Panc1 (cell line): ENCODE results near the gene DYNC2I2. TPM values are rescaled to one million over a fixed set of nuclear protein-coding genes. Genes with fewer than 3 reads are reported as not detected.

ENCODE experiments used
- ATAC-seq: fragments of 200-7000 bp; cut with Tn5 transposase; 2 replicates; pipeline ENCODE4 v1.9.1; 2020; ENCODE audit warnings: mild to moderate bottlenecking, moderate library complexity
- BruUV-seq: library from RNA; stranded (reverse); fragments of 400-500 nt; replicated peaks from 2 replicates; lab custom pipeline; 2021; lab: Mats Ljungman, UMichigan
- CTCF ChIA-PET: fragments of 300-600 bp; sonication (Branson Sonifier 250); formaldehyde crosslinking; loops from one replicate; lab custom pipeline; 2022; ENCODE audit warnings: antibody characterized with exemption; lab: Charles Lee
- POLR2A ChIA-PET: fragments of 300-600 bp; sonication (Branson Sonifier 250); formaldehyde crosslinking; loops from one replicate; lab custom pipeline; 2022; ENCODE audit warnings: antibody characterized with exemption; lab: Charles Lee
- DNase-seq: peaks from one replicate; pipeline ENCODE4 v3.0.0-alpha.2; 2010; ENCODE audit warnings: low read depth, low spot score
- H3K27ac ChIP-seq: 2 replicates; pipeline ENCODE4 v1.5.1; 2011; ENCODE audit warnings: mild to moderate bottlenecking, low read length, inconsistent platforms
- H3K27me3 ChIP-seq: fragments of 200-500 bp; sonication (Bioruptor generic); 2 replicates; pipeline ENCODE4 v1.6.0; 2014; ENCODE audit warnings: low read length, inconsistent platforms; ENCODE audit not compliant: control insufficient read depth, insufficient read depth
- H3K36me3 ChIP-seq: fragments of 200-500 bp; sonication (Bioruptor generic); 2 replicates; pipeline ENCODE4 v1.5.1; 2014; ENCODE audit warnings: inconsistent platforms, mild to moderate bottlenecking, low read length, moderate library complexity; ENCODE audit not compliant: control insufficient read depth, insufficient read depth
- H3K4me1 ChIP-seq: 2 replicates; pipeline ENCODE4 v1.5.1; 2011; ENCODE audit warnings: inconsistent platforms, mild to moderate bottlenecking, low read length, moderate library complexity; ENCODE audit not compliant: control insufficient read depth, insufficient read depth
- H3K4me3 ChIP-seq, 2 experiments: 2 replicates each; pipeline ENCODE4 v1.5.1; 2011 to 2012; ENCODE audit warnings: low read depth in 2 of 2, low read length in 2 of 2, mild to moderate bottlenecking in 2 of 2, inconsistent platforms in 1 of 2, moderate library complexity in 1 of 2
- H3K9me3 ChIP-seq: fragments of 200-500 bp; sonication (Bioruptor generic); 2 replicates; pipeline ENCODE4 v1.5.1; 2014; ENCODE audit warnings: low read depth, mild to moderate bottlenecking, inconsistent platforms, low read length, moderate library complexity; ENCODE audit not compliant: control insufficient read depth, insufficient read depth
- POLR2AphosphoS5 ChIP-seq: IDR thresholded peaks from 2 replicates; pipeline ENCODE4 v1.6.1; 2012; ENCODE audit warnings: mild to moderate bottlenecking, low read depth, low read length, moderate library complexity
- REST ChIP-seq, 2 experiments: IDR thresholded peaks; 2 replicates each; pipeline ENCODE4 v1.6.1; 2011 to 2012; ENCODE audit warnings: low read depth in 2 of 2, control low read depth in 1 of 2, low read length in 1 of 2, mild to moderate bottlenecking in 1 of 2, moderate library complexity in 1 of 2; ENCODE audit not compliant: insufficient read depth in 1 of 2
- SIN3A ChIP-seq: IDR thresholded peaks from 2 replicates; pipeline ENCODE4 v1.6.1; 2012; ENCODE audit warnings: low read depth, mild to moderate bottlenecking, low read length, moderate library complexity, borderline replicate concordance; ENCODE audit not compliant: insufficient read depth
- TCF7L2 ChIP-seq: IDR thresholded peaks from 2 replicates; pipeline ENCODE4 v1.6.1; 2011; ENCODE audit warnings: mild to moderate bottlenecking, low read depth, low read length, inconsistent platforms
- in situ Hi-C: cut with HindIII; loops from 2 replicates; pipeline ENCODE4 v1.10.0; 2016; ENCODE audit warnings: low sequenced_read_pairs, low pct_unique_long_range_greater_than_20kb
- intact Hi-C: fragments of 100-400 bp; cut with micrococcal nuclease; formaldehyde crosslinking; loops from one replicate; pipeline ENCODE4 v1.10.0; 2022; ENCODE audit not compliant: unreplicated experiment
- total RNA-seq: library from RNA; stranded (reverse); gene quantifications from one replicate; pipeline ENCODE4 v1.2.1, GENCODE V29; 2021; ENCODE audit not compliant: unreplicated experiment
- TF ChIP-seq, protein P1 (sequence below): fragments of 450-650 bp; IDR thresholded peaks from 2 replicates; pipeline ENCODE4 v1.5.1; 2017; ENCODE audit warnings: mild to moderate bottlenecking

DYNC2I2 gene
- total RNA-seq, 1 experiment from 2014 or later, result 78.1 TPM

GRCh38 chr9:128624566-128624965, 32.1 kb downstream of the DYNC2I2 start:
- no peak overlapping the region for H3K27ac ChIP-seq
- no peak overlapping the region for H3K4me3 ChIP-seq
- DNase-seq (no peak), ATAC-seq (no peak)
- H3K4me1 ChIP-seq, result peaks cover 15% of the 10 kb centered on the region
- H3K36me3 ChIP-seq, result peaks cover 4% of the 10 kb centered on the region; the same call in 1 of the 2 replicates
- intact Hi-C loops (no loop called here), in situ Hi-C loops (no loop called here)
- ChIA-PET POLR2A (no interaction called here), CTCF (no interaction called here)
- no peak for TF ChIP-seq POLR2AphosphoS5
- TF ChIP-seq, protein P1, sequence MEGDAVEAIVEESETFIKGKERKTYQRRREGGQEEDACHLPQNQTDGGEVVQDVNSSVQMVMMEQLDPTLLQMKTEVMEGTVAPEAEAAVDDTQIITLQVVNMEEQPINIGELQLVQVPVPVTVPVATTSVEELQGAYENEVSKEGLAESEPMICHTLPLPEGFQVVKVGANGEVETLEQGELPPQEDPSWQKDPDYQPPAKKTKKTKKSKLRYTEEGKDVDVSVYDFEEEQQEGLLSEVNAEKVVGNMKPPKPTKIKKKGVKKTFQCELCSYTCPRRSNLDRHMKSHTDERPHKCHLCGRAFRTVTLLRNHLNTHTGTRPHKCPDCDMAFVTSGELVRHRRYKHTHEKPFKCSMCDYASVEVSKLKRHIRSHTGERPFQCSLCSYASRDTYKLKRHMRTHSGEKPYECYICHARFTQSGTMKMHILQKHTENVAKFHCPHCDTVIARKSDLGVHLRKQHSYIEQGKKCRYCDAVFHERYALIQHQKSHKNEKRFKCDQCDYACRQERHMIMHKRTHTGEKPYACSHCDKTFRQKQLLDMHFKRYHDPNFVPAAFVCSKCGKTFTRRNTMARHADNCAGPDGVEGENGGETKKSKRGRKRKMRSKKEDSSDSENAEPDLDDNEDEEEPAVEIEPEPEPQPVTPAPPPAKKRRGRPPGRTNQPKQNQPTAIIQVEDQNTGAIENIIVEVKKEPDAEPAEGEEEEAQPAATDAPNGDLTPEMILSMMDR, result no peak
- TF ChIP-seq REST (IDR thresholded peaks at IDR 0.05; ENCODE audit: insufficient read depth in 1 of 2, low read depth in 2 of 2, low read length in 1 of 2), result no peak
- no peak for TF ChIP-seq TCF7L2
- no peak for TF ChIP-seq SIN3A
- no peaks in the 10 kb centered on the region for H3K9me3 ChIP-seq
- BruUV-seq, result no TSS peak
- no peaks in the 10 kb centered on the region for H3K27me3 ChIP-seq

DNA sequence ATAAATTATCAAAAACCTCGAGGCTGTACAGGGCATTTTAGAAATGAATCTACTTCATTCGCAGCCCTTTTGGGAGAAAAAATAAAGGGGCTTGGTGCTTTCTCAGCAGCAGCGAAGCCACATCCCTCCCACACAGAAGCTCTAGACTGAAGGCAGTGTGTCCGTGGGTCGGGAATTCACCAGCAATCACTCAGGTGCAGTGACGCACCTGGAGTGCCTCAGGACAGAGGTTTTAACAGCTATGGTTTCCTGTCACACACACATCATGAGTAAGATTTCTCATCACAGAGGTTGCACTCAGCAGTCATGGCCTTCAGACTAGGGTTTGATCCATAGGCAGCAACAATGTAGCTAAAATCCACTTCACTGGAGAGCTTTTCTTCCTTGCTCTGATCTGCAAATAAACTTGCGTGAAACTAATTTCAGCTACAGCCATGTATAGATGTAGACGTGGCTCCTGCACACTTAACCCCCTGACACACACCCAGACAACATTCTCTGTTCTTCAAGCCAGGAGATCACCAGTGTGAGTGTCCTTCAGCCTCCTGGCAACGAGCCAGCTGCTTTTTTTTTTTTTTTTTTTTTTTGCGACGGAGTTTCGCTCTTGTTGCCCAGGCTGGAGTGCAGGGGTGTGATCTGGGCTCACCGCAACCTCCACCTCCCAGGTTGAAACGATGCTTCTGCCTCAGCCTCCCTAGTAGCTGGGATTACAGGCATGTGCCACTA, 34.8 kb downstream of the DYNC2I2 start:
- H3K27ac ChIP-seq, result no peak overlapping the region
- POLR2A ChIA-PET, result no interaction called here
- ATAC-seq (no peak; the same call in 1 of the 2 replicates), DNase-seq (no peak)
- H3K4me1 ChIP-seq, result no peaks in the 10 kb centered on the region
- in situ Hi-C loops, result no loop called here
- no peak overlapping the region for H3K4me3 ChIP-seq
- no peaks in the 10 kb centered on the region for H3K9me3 ChIP-seq
- CTCF ChIA-PET, result interaction anchor here (0.7 kb wide), 1 partner anchor 281 kb away, joined by 7 read pairs; no protein-coding TSS in a partner anchor
- BruUV-seq, result no TSS peak
- intact Hi-C loops, result no loop called here
- peaks cover 4% of the 10 kb centered on the region; the same call in 1 of the 2 replicates for H3K36me3 ChIP-seq
- no peaks in the 10 kb centered on the region for H3K27me3 ChIP-seq
- TF ChIP-seq SIN3A (no peak), POLR2AphosphoS5 (no peak), REST (IDR thresholded peaks at IDR 0.05; ENCODE audit: insufficient read depth in 1 of 2, low read depth in 2 of 2, low read length in 1 of 2) (no peak), TCF7L2 (no peak)
- TF ChIP-seq, protein P1, result no peak
